ENCODE results near the gene CD19.

The CD19 gene

GRCh38 chr16:28910086-28911031 lies 21.4 kb upstream of the CD19 start:
- Histone ChIP-seq H3K27me3 (ENCODE audit: insufficient read depth, low read length) (no peaks in the 10 kb centered on the region), H3K4me1 (ENCODE audit: insufficient read depth, low read length) (no peaks in the 10 kb centered on the region), H3K36me3 (ENCODE audit: insufficient read depth, low read length) (peaks cover 25% of the 10 kb centered on the region), H3K9me3 (ENCODE audit: insufficient read depth, low read depth, low read length) (no peaks in the 10 kb centered on the region), H3K4me3 (ENCODE audit: low read length) (no peak overlapping the region), H3K9ac (ENCODE audit: low read depth, low read length) (no peak overlapping the region), H3K27ac (ENCODE audit: low read depth, low read length) (no peak overlapping the region)
- WGBS, result 96% methylated on average over 19 of the region's 19 CpGs

GRCh38 chr16:28912558-28912957 lies 19.2 kb upstream of the CD19 start:
- no peaks in the 10 kb centered on the region for H3K9me3 ChIP-seq (ENCODE audit: insufficient read depth, low read depth, low read length)
- H3K4me1 ChIP-seq (ENCODE audit: insufficient read depth, low read length), result no peaks in the 10 kb centered on the region
- 94% methylated on average over 12 of the region's 12 CpGs for WGBS
- H3K9ac ChIP-seq (ENCODE audit: low read depth, low read length), result no peak overlapping the region
- H3K36me3 ChIP-seq (ENCODE audit: insufficient read depth, low read length), result peaks cover 36% of the 10 kb centered on the region
- H3K27ac ChIP-seq (ENCODE audit: low read depth, low read length), result no peak overlapping the region
- no peaks in the 10 kb centered on the region for H3K27me3 ChIP-seq (ENCODE audit: insufficient read depth, low read length)
- no peak overlapping the region for H3K4me3 ChIP-seq (ENCODE audit: low read length)

GRCh38 chr16:28913946-28914724 lies 17.6 kb upstream of the CD19 start:
- Histone ChIP-seq H3K9ac (ENCODE audit: low read depth, low read length) (no peak overlapping the region), H3K4me1 (ENCODE audit: insufficient read depth, low read length) (no peaks in the 10 kb centered on the region), H3K27ac (ENCODE audit: low read depth, low read length) (no peak overlapping the region), H3K27me3 (ENCODE audit: insufficient read depth, low read length) (no peaks in the 10 kb centered on the region), H3K36me3 (ENCODE audit: insufficient read depth, low read length) (peaks cover 38% of the 10 kb centered on the region), H3K9me3 (ENCODE audit: insufficient read depth, low read depth, low read length) (no peaks in the 10 kb centered on the region), H3K4me3 (ENCODE audit: low read length) (no peak overlapping the region)
- WGBS, result 95% methylated on average over 28 of the region's 29 CpGs

GRCh38 chr16:28915181-28915580 lies 16.6 kb upstream of the CD19 start:
- Histone ChIP-seq H3K9me3 (ENCODE audit: insufficient read depth, low read depth, low read length) (no peaks in the 10 kb centered on the region), H3K4me1 (ENCODE audit: insufficient read depth, low read length) (no peaks in the 10 kb centered on the region), H3K36me3 (ENCODE audit: insufficient read depth, low read length) (peaks cover 43% of the 10 kb centered on the region), H3K27me3 (ENCODE audit: insufficient read depth, low read length) (no peaks in the 10 kb centered on the region), H3K27ac (ENCODE audit: low read depth, low read length) (no peak overlapping the region), H3K4me3 (ENCODE audit: low read length) (no peak overlapping the region), H3K9ac (ENCODE audit: low read depth, low read length) (no peak overlapping the region)

- H3K9me3 ChIP-seq (ENCODE audit: insufficient read depth, low read depth, low read length), result no peaks in the 10 kb centered on the region
- H3K9ac ChIP-seq (ENCODE audit: low read depth, low read length), result no peak overlapping the region
- H3K36me3 ChIP-seq (ENCODE audit: insufficient read depth, low read length), result peaks cover 38% of the 10 kb centered on the region
- 94% methylated on average over 7 of the region's 7 CpGs for WGBS
- no peak overlapping the region for H3K4me3 ChIP-seq (ENCODE audit: low read length)
- no peaks in the 10 kb centered on the region for H3K27me3 ChIP-seq (ENCODE audit: insufficient read depth, low read length)
- no peaks in the 10 kb centered on the region for H3K4me1 ChIP-seq (ENCODE audit: insufficient read depth, low read length)
- no peak overlapping the region for H3K27ac ChIP-seq (ENCODE audit: low read depth, low read length)
These were observed 14.7 kb upstream of the CD19 start for GRCh38 chr16:28917095-28917494.

GRCh38 chr16:28918698-28919097 lies 13.1 kb upstream of the CD19 start:
- Histone ChIP-seq H3K27ac (ENCODE audit: low read depth, low read length) (no peak overlapping the region), H3K4me1 (ENCODE audit: insufficient read depth, low read length) (peaks cover 3% of the 10 kb centered on the region; the same call in 1 of the 2 replicates), H3K9me3 (ENCODE audit: insufficient read depth, low read depth, low read length) (no peaks in the 10 kb centered on the region), H3K4me3 (ENCODE audit: low read length) (no peak overlapping the region), H3K9ac (ENCODE audit: low read depth, low read length) (no peak overlapping the region), H3K27me3 (ENCODE audit: insufficient read depth, low read length) (no peaks in the 10 kb centered on the region), H3K36me3 (ENCODE audit: insufficient read depth, low read length) (peaks cover 38% of the 10 kb centered on the region)
- WGBS, result 96% methylated on average over 3 of the region's 3 CpGs

- Histone ChIP-seq H3K4me1 (ENCODE audit: insufficient read depth, low read length) (peaks cover 3% of the 10 kb centered on the region; the same call in 1 of the 2 replicates), H3K36me3 (ENCODE audit: insufficient read depth, low read length) (peaks cover 12% of the 10 kb centered on the region), H3K9me3 (ENCODE audit: insufficient read depth, low read depth, low read length) (no peaks in the 10 kb centered on the region), H3K4me3 (ENCODE audit: low read length) (no peak overlapping the region), H3K27ac (ENCODE audit: low read depth, low read length) (no peak overlapping the region), H3K27me3 (ENCODE audit: insufficient read depth, low read length) (no peaks in the 10 kb centered on the region), H3K9ac (ENCODE audit: low read depth, low read length) (no peak overlapping the region)
- WGBS, result 83% methylated on average over 2 of the region's 3 CpGs
These were observed 8.6 kb upstream of the CD19 start for GRCh38 chr16:28923231-28923587.

- WGBS, result 78% methylated on average over 12 of the region's 13 CpGs
- Histone ChIP-seq H3K4me1 (ENCODE audit: insufficient read depth, low read length) (peaks cover 3% of the 10 kb centered on the region; the same call in 1 of the 2 replicates), H3K4me3 (ENCODE audit: low read length) (peak overlapping the region; percentile 88), H3K9me3 (ENCODE audit: insufficient read depth, low read depth, low read length) (no peaks in the 10 kb centered on the region), H3K27ac (ENCODE audit: low read depth, low read length) (peak overlapping the region; percentile 40; the same call in 1 of the 2 replicates), H3K9ac (ENCODE audit: low read depth, low read length) (peak overlapping the region; percentile 17; the same call in 1 of the 2 replicates), H3K36me3 (ENCODE audit: insufficient read depth, low read length) (peaks cover 8% of the 10 kb centered on the region), H3K27me3 (ENCODE audit: insufficient read depth, low read length) (no peaks in the 10 kb centered on the region)
These were observed 7.9 kb upstream of the CD19 start for GRCh38 chr16:28923652-28924398.

GRCh38 chr16:28924399-28924761 lies 7.4 kb upstream of the CD19 start:
- Histone ChIP-seq H3K9me3 (ENCODE audit: insufficient read depth, low read depth, low read length) (no peaks in the 10 kb centered on the region), H3K4me3 (ENCODE audit: low read length) (peak overlapping the region; percentile 88), H3K9ac (ENCODE audit: low read depth, low read length) (peak overlapping the region; percentile 17; the same call in 1 of the 2 replicates), H3K36me3 (ENCODE audit: insufficient read depth, low read length) (0 out of 2 replicates have a peak, but pooled peaks cover 3% of the 10 kb centered on the region), H3K27ac (ENCODE audit: low read depth, low read length) (peak overlapping the region; percentile 40; the same call in 1 of the 2 replicates), H3K27me3 (ENCODE audit: insufficient read depth, low read length) (no peaks in the 10 kb centered on the region), H3K4me1 (ENCODE audit: insufficient read depth, low read length) (peaks cover 3% of the 10 kb centered on the region; the same call in 1 of the 2 replicates)
- 33% methylated on average over 15 of the region's 15 CpGs for WGBS

- under 1% methylated on average over 66 of the region's 66 CpGs for WGBS
- Histone ChIP-seq H3K9ac (ENCODE audit: low read depth, low read length) (peak within 1 kb of the TSS; percentile 94), H3K36me3 (ENCODE audit: insufficient read depth, low read length) (no peaks in the 10 kb centered on the region), H3K4me3 (ENCODE audit: low read length) (peak within 1 kb of the TSS; percentile 88), H3K9me3 (ENCODE audit: insufficient read depth, low read depth, low read length) (no peaks in the 10 kb centered on the region), H3K4me1 (ENCODE audit: insufficient read depth, low read length) (peaks cover 3% of the 10 kb centered on the region; the same call in 1 of the 2 replicates), H3K27me3 (ENCODE audit: insufficient read depth, low read length) (no peaks in the 10 kb centered on the region), H3K27ac (ENCODE audit: low read depth, low read length) (peak within 1 kb of the TSS; percentile 99)
These were observed 6.9 kb upstream of the CD19 start, which contains the start of gene RABEP2 for GRCh38 chr16:28924762-28925385. TSS of gene RABEP2 (minus strand) at chr16:28925238. CDS start at chr16:28925163, 75 bp downstream.

Measured in HUES64 (cell line).